ENCODE results near the gene SEZ6. TPM values are rescaled to one million over a fixed set of nuclear protein-coding genes. Genes with fewer than 3 reads are reported as not detected.
A peak's percentile ranks its signal among the peaks of the same experiment; 100 is the strongest.

SEZ6 gene
- total and polyA plus RNA-seq, 4 donors: 0.07 to 0.54 (median 0.18) TPM; not detected in 1

DNA sequence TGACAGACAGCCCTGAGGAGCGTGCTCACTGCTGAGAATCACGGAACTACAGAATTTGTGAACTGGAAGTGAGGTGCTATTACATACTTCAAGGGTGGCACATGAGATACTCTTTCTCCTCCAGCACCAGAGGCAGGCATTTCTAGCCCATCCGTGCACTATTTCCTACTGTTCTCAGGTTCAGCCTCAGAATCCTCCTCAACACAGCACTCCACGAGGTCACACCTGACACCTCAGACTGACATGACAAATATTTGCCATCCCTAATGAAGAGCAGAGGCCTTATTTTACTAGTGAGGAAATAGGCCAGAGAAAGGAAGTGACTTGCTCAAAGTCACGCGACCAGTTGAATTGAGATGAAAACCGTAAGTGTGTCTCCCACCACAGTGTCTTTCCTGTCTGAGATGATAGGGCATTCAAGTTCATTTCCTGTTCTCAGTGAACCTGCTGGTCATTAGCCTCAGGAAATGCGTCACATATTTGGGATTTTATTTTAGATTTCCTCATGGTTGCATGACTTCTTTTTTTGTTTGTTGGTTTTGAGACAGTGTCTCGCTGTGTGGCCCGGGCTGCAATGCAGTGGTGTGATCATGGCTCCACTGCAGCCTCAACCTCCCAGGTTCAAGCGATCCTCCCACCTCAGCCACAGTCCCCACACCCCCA lies 23.6 kb downstream of the SEZ6 start:
- 20 to 42% methylated on average over 11 of the region's 11 CpGs for WGBS, 2 donors
- Histone ChIP-seq H3K27ac (ENCODE audit: low read depth in 1 of 2, low read length in 1 of 2) (peak overlapping the region in 1 of 2 donors; percentile 53), H3K4me1 (ENCODE audit: control insufficient read depth in 5 of 5, insufficient read depth in 5 of 5, low read length in 5 of 5) (peaks cover 0 to 9% (median 6%) of the 10 kb centered on the region in 5 donors), H3K27me3 (ENCODE audit: control insufficient read depth in 3 of 3, insufficient read depth in 3 of 3, low read length in 2 of 3) (peaks cover 0 to 3% (median 0%) of the 10 kb centered on the region in 3 donors), H3K9ac (ENCODE audit: insufficient read depth in 1 of 2, low read length in 2 of 2) (no peak overlapping the region), H3K9me3 (ENCODE audit: control insufficient read depth in 4 of 4, insufficient read depth in 3 of 4, low read length in 3 of 4) (no peaks in the 10 kb centered on the region), H3K36me3 (ENCODE audit: control insufficient read depth in 4 of 4, insufficient read depth in 4 of 4, low read length in 4 of 4) (no peaks in the 10 kb centered on the region), H3K4me3 (no peak overlapping the region)
- peak in 2 of 3 donors; percentile 23 to 50 for DNase-seq
- peak; percentile 74 for ATAC-seq (ENCODE audit: insufficient read depth, low FRiP score)
- TF ChIP-seq, protein P1, sequence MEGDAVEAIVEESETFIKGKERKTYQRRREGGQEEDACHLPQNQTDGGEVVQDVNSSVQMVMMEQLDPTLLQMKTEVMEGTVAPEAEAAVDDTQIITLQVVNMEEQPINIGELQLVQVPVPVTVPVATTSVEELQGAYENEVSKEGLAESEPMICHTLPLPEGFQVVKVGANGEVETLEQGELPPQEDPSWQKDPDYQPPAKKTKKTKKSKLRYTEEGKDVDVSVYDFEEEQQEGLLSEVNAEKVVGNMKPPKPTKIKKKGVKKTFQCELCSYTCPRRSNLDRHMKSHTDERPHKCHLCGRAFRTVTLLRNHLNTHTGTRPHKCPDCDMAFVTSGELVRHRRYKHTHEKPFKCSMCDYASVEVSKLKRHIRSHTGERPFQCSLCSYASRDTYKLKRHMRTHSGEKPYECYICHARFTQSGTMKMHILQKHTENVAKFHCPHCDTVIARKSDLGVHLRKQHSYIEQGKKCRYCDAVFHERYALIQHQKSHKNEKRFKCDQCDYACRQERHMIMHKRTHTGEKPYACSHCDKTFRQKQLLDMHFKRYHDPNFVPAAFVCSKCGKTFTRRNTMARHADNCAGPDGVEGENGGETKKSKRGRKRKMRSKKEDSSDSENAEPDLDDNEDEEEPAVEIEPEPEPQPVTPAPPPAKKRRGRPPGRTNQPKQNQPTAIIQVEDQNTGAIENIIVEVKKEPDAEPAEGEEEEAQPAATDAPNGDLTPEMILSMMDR (IDR thresholded peaks at IDR 0.05; ENCODE audit: control extremely low read depth, extremely low read depth): no peak

DNA sequence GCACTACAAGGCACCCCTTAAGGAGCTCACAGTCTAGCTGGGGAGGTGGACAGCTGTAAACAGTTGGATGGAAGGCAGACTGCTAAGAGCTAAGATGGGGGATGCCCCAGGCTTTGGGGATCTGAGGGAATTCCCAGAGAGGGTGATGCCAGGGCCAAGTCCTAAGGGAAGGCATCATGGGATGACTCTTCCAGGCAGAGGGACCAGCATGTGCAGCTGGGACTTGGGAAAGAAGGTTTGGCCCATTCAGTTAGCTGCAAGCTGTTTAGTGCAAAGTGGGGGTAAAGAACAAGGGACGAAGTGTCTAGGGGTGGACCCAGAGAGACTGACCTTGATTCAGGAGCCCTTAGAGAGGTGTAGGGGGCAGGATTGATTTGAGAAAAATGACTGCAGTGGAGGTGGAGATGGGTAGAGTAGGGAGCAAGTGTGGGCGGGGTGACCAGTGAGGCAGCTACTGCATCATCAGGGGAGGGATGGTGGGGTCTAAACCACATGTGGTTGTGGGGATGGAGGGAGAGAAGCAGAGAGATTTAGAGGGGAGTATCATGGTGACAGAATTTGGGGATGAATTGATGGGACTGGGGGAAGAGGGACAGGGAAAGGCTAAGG lies 27.4 kb downstream of the SEZ6 start:
- Histone ChIP-seq H3K9me3 (ENCODE audit: control insufficient read depth in 4 of 4, insufficient read depth in 3 of 4, low read length in 3 of 4) (no peaks in the 10 kb centered on the region), H3K27ac (ENCODE audit: low read depth in 1 of 2, low read length in 1 of 2) (no peak overlapping the region), H3K36me3 (ENCODE audit: control insufficient read depth in 4 of 4, insufficient read depth in 4 of 4, low read length in 4 of 4) (no peaks in the 10 kb centered on the region), H3K27me3 (ENCODE audit: control insufficient read depth in 3 of 3, insufficient read depth in 3 of 3, low read length in 2 of 3) (no peaks in the 10 kb centered on the region), H3K4me1 (ENCODE audit: control insufficient read depth in 5 of 5, insufficient read depth in 5 of 5, low read length in 5 of 5) (peaks cover 0 to 9% (median 4%) of the 10 kb centered on the region in 5 donors), H3K9ac (ENCODE audit: insufficient read depth in 1 of 2, low read length in 2 of 2) (no peak overlapping the region), H3K4me3 (no peak overlapping the region)
- ATAC-seq (ENCODE audit: insufficient read depth, low FRiP score) (no peak), DNase-seq (no peak)
- WGBS, 2 donors: 91 to 92% methylated on average over 2 of the region's 2 CpGs
- TF ChIP-seq, protein P1 (IDR thresholded peaks at IDR 0.05; ENCODE audit: control extremely low read depth, extremely low read depth): no peak

DNA sequence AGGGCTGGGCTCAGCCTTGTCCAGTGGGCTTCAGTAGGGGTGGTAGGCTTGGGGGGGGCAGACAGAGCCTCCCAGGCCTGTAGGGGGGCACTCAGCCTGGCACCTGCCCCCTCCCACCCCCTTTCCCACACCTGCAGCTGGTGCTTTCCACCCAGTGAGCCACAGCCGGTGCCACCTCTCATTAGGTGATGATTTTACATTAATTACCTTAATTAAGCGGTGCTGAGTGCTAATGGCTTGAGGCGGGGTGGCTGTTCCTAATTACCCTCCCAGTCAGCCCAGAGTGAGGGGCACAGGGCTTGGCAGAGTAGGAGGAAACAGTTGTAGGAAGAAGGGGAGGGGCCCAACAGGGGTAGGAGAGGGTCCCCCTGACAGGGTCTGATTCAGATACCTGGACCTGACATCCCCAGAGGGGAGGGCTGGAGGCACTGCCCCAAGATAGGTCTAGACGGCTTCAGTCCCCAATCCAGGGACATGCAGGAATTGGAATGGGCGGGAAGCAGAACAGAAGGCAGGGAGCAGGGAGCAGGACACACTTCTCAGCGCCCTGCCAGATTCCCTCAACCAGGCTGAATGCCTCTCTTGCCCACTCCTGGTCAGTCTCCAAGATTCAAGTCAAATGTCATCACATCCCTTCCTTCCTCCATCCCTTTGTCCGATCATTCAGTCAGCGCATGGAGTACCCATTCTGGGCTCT lies 28.0 kb downstream of the SEZ6 start:
- no peaks in the 10 kb centered on the region for H3K9me3 ChIP-seq (ENCODE audit: control insufficient read depth in 4 of 4, insufficient read depth in 3 of 4, low read length in 3 of 4)
- TF ChIP-seq, protein P1 (IDR thresholded peaks at IDR 0.05; ENCODE audit: control extremely low read depth, extremely low read depth): no peak
- no peaks in the 10 kb centered on the region for H3K36me3 ChIP-seq (ENCODE audit: control insufficient read depth in 4 of 4, insufficient read depth in 4 of 4, low read length in 4 of 4)
- no peak for DNase-seq
- H3K27me3 ChIP-seq (ENCODE audit: control insufficient read depth in 3 of 3, insufficient read depth in 3 of 3, low read length in 2 of 3): no peaks in the 10 kb centered on the region
- no peak for ATAC-seq (ENCODE audit: insufficient read depth, low FRiP score)
- H3K4me1 ChIP-seq (ENCODE audit: control insufficient read depth in 5 of 5, insufficient read depth in 5 of 5, low read length in 5 of 5): peaks cover 0 to 13% (median 8%) of the 10 kb centered on the region in 5 donors
- H3K27ac ChIP-seq (ENCODE audit: low read depth in 1 of 2, low read length in 1 of 2): no peak overlapping the region
- no peak overlapping the region for H3K9ac ChIP-seq (ENCODE audit: insufficient read depth in 1 of 2, low read length in 2 of 2)
- 72 to 83% methylated on average over 7 to 8 of the region's 8 CpGs for WGBS, 2 donors
- H3K4me3 ChIP-seq: no peak overlapping the region

Measured in lung (tissue), 12 donors.